ENCODE data around the gene CLASP1. TPM values are rescaled to one million over a fixed set of nuclear protein-coding genes. Genes with fewer than 3 reads are reported as not detected.

The CLASP1 gene
- total RNA-seq, 1 experiment from 2014 or later: 49.2 TPM

GRCh38 chr2:121697108-121697631 lies 47.9 kb upstream of the CLASP1 start:
- DNase-seq (ENCODE audit: low read depth, low spot score) (no peak), ATAC-seq (peak; percentile 12; the same call in 1 of the 2 replicates)
- Histone ChIP-seq H3K4me1 (ENCODE audit: control insufficient read depth, insufficient read depth, low read length) (peaks cover 20% of the 10 kb centered on the region), H3K27me3 (ENCODE audit: control insufficient read depth, insufficient read depth, low read length) (no peaks in the 10 kb centered on the region), H3K9me3 (ENCODE audit: control insufficient read depth, insufficient read depth, low read depth, low read length) (no peaks in the 10 kb centered on the region), H3K27ac (ENCODE audit: low read length) (0 out of 2 replicates have a peak overlapping the region, but pooled peaks have one; percentile 14), H3K4me3 (ENCODE audit: low read depth in 2 of 2, low read length in 2 of 2) (no peak overlapping the region), H3K36me3 (ENCODE audit: control insufficient read depth, insufficient read depth, low read length) (no peaks in the 10 kb centered on the region)
- CTCF ChIA-PET: no interaction called here
- TF ChIP-seq SIN3A (IDR thresholded peaks at IDR 0.05; ENCODE audit: borderline replicate concordance, insufficient read depth, low read depth, low read length): no peak
- no peak for TF ChIP-seq TCF7L2 (IDR thresholded peaks at IDR 0.05; ENCODE audit: low read depth, low read length)
- TF ChIP-seq POLR2AphosphoS5 (IDR thresholded peaks at IDR 0.05; ENCODE audit: low read depth, low read length): no peak
- no peak for TF ChIP-seq CTCF (IDR thresholded peaks at IDR 0.05)
- no peak for TF ChIP-seq REST (IDR thresholded peaks at IDR 0.05; ENCODE audit: insufficient read depth in 1 of 2, low read depth in 2 of 2, low read length in 1 of 2)
- intact Hi-C loops (cut with micrococcal nuclease; ENCODE audit: unreplicated experiment) (no loop called here), in situ Hi-C loops (cut with HindIII; ENCODE audit: low pct_unique_long_range_greater_than_20kb, low sequenced_read_pairs) (no loop called here)
- no TSS peak for BruUV-seq (replicated peaks)
- POLR2A ChIA-PET: interaction anchor here (0.7 kb wide), 1 partner anchor 83 kb away, joined by 4 read pairs; no protein-coding TSS in a partner anchor

GRCh38 chr2:121696410-121696930 lies 47.2 kb upstream of the CLASP1 start:
- DNase-seq (ENCODE audit: low read depth, low spot score): no peak
- Histone ChIP-seq H3K4me3 (ENCODE audit: low read depth in 2 of 2, low read length in 2 of 2) (no peak overlapping the region), H3K9me3 (ENCODE audit: control insufficient read depth, insufficient read depth, low read depth, low read length) (no peaks in the 10 kb centered on the region), H3K36me3 (ENCODE audit: control insufficient read depth, insufficient read depth, low read length) (no peaks in the 10 kb centered on the region), H3K27me3 (ENCODE audit: control insufficient read depth, insufficient read depth, low read length) (no peaks in the 10 kb centered on the region), H3K27ac (ENCODE audit: low read length) (no peak overlapping the region), H3K4me1 (ENCODE audit: control insufficient read depth, insufficient read depth, low read length) (peaks cover 20% of the 10 kb centered on the region)
- in situ Hi-C loops (cut with HindIII; ENCODE audit: low pct_unique_long_range_greater_than_20kb, low sequenced_read_pairs) (no loop called here), intact Hi-C loops (cut with micrococcal nuclease; ENCODE audit: unreplicated experiment) (no loop called here)
- ChIA-PET POLR2A (no interaction called here), CTCF (no interaction called here)
- no TSS peak for BruUV-seq (replicated peaks)
- no peak for TF ChIP-seq SIN3A (IDR thresholded peaks at IDR 0.05; ENCODE audit: borderline replicate concordance, insufficient read depth, low read depth, low read length)
- ATAC-seq: no peak

GRCh38 chr2:121695171-121695451 lies 45.8 kb upstream of the CLASP1 start:
- TF ChIP-seq TCF7L2 (IDR thresholded peaks at IDR 0.05; ENCODE audit: low read depth, low read length) (no peak), SIN3A (IDR thresholded peaks at IDR 0.05; ENCODE audit: borderline replicate concordance, insufficient read depth, low read depth, low read length) (no peak)
- Histone ChIP-seq H3K36me3 (ENCODE audit: control insufficient read depth, insufficient read depth, low read length) (no peaks in the 10 kb centered on the region), H3K4me3 (ENCODE audit: low read depth in 2 of 2, low read length in 2 of 2) (no peak overlapping the region), H3K27me3 (ENCODE audit: control insufficient read depth, insufficient read depth, low read length) (no peaks in the 10 kb centered on the region), H3K27ac (ENCODE audit: low read length) (no peak overlapping the region), H3K9me3 (ENCODE audit: control insufficient read depth, insufficient read depth, low read depth, low read length) (no peaks in the 10 kb centered on the region), H3K4me1 (ENCODE audit: control insufficient read depth, insufficient read depth, low read length) (peaks cover 18% of the 10 kb centered on the region)
- intact Hi-C loops (cut with micrococcal nuclease; ENCODE audit: unreplicated experiment) (no loop called here), in situ Hi-C loops (cut with HindIII; ENCODE audit: low pct_unique_long_range_greater_than_20kb, low sequenced_read_pairs) (no loop called here)
- ChIA-PET POLR2A (no interaction called here), CTCF (no interaction called here)
- DNase-seq (ENCODE audit: low read depth, low spot score) (no peak), ATAC-seq (no peak)
- no TSS peak for BruUV-seq (replicated peaks)
